Subcutaneous adipose tissue (tissue), 4 donors: ENCODE measurements around the gene OTOL1. TPM values are rescaled to one million over a fixed set of nuclear protein-coding genes. Genes with fewer than 3 reads are reported as not detected.

Source experiments
- total RNA-seq, 4 donors: library from RNA; depleted of rRNA; stranded (reverse); fragments of >200 nt; gene quantifications; one replicate each; pipeline ENCODE4 v1.1.0, GENCODE V29; 2016
- TF ChIP-seq, protein P1 (sequence below): fragments of 450-650 bp; IDR thresholded peaks from one replicate; pipeline ENCODE4 v1.5.1; 2016; ENCODE audit warnings: low read depth, mild to moderate bottlenecking, control low read depth, antibody characterized with exemption, moderate library complexity

The OTOL1 gene
- total RNA-seq, 4 donors from 2014 or later: not detected

DNA sequence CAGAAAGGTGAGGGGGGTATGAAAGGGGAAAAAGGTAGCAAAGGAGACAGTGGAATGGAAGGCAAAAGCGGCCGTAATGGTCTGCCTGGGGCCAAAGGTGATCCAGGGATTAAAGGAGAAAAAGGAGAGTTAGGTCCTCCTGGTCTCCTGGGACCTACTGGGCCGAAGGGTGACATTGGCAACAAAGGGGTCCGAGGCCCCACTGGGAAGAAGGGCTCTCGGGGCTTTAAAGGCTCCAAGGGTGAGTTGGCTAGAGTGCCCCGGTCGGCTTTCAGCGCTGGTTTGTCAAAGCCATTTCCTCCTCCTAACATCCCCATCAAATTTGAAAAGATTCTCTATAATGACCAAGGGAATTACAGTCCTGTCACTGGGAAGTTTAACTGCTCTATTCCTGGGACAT is 6.7 kb downstream of the OTOL1 start:
- TF ChIP-seq, protein P1, sequence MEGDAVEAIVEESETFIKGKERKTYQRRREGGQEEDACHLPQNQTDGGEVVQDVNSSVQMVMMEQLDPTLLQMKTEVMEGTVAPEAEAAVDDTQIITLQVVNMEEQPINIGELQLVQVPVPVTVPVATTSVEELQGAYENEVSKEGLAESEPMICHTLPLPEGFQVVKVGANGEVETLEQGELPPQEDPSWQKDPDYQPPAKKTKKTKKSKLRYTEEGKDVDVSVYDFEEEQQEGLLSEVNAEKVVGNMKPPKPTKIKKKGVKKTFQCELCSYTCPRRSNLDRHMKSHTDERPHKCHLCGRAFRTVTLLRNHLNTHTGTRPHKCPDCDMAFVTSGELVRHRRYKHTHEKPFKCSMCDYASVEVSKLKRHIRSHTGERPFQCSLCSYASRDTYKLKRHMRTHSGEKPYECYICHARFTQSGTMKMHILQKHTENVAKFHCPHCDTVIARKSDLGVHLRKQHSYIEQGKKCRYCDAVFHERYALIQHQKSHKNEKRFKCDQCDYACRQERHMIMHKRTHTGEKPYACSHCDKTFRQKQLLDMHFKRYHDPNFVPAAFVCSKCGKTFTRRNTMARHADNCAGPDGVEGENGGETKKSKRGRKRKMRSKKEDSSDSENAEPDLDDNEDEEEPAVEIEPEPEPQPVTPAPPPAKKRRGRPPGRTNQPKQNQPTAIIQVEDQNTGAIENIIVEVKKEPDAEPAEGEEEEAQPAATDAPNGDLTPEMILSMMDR: no peak

DNA sequence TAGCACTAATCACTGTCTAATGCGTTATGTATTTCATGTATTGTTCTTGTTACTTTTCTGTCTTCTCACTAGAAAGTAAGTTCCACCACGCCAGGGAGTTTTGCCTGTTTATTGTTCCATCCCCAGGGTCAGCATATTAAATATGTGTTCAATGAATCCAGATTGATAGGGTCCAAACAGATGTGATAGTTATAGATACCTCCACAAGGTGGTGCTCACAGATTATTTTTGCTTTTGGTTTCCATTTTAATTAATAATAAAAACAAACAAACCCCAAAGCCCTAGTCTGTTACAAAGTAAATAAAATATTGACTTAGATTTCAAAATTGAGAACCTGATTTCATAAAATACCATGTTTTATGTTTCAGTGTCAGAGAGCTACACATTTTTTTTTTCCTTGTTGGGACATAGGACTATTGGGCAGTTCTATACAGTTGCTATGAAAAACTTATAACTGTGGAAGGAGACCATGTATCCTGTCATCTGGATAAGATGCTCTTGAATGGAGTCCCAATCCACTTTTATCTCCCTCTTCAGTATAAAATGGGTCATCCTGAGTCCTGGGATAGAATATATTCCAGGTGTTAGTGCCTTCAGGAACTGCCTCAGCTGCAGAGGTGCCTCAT is 12.4 kb downstream of the OTOL1 start:
- TF ChIP-seq, protein P1: no peak

DNA sequence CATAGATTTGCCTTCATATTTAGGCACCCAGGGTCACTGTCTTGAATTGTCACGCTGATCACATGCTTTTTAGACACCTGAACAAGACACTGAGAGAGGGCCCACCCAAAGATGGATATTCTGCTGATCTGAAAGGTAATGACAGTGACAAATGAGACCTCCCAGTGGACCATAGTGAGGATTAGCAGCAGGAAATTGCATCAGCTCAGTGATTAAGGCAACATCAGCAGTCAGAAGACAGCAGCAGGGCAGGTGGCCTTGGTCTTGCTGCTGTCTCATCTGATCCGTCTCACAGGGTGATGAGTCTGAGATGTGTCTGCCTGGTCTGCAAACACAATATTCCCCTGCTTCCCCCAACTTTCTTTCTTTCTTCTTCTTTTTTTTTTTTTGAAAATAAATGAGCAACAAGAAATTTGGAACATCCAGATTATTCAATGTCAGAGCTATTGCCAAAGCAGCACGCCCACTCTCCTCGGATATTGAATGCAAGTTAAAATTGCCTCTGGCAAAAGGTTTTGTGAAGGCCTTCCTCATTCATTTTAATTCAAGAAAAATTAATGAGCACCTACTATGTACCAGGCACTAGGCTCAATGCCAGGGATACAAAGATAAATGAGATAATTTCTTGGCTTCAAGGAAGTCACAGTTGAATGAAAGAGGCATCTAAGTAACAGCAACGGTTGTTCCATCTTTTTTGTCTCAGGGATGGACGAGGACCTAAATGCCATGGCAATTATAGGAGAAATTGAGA is 14.1 kb downstream of the OTOL1 start:
- TF ChIP-seq, protein P1: no peak

DNA sequence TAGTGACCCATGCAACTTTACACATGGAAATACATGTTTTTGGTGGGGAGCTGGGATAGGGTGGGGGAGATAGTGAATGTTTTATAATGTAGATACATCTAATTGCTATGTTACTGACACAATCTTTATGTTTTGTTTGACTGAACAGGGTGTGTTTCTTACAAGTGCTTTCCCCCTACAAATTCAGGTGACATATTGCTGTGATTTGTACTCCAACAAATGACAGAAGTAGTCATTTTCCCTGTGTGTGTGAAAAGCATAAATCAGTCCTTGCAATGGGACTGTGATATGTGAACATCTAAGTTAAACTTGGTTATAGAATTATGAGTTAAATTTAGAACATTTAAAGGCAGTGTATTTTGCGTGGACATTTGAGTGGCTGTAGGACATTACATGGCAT is 27.3 kb downstream of the OTOL1 start:
- TF ChIP-seq, protein P1: no peak

DNA sequence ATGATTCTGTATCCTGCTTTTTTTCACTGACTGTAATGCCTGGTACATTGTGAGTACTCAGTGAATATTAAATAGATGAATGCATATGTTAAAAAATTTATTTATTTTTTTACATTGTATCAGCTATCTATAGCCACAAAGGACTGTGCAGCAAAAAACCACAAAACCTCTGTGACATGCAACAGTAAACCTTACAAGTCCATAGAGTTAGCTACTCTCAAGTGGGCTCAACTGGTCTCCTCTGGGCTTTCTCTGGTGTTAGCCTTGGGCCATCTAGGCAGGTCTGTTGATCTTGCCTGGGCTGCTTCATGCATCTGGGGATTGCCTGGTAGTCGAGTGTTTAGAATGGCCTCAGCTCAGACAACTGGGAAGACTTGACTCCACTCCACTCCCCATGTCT is 35.3 kb downstream of the OTOL1 start:
- TF ChIP-seq, protein P1: no peak

DNA sequence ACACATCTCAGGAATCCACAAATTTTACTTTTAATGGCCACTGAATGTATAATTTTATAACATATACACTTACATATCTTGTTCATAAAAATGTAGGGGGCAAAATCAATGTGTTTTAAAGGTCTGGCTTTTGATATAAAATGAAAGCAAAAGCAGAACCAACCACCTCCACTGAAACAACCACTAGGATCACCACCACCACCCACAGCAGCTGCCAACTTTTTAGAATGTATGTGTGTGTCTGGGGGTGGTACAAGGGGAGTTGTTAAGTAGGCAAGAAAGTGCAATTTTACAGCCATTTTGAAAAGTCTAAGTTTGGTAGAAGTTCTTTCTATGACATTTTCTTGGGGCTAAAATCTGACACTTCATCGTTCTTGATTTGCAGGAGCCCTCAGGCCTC is 44.0 kb downstream of the OTOL1 start:
- TF ChIP-seq, protein P1: no peak

DNA sequence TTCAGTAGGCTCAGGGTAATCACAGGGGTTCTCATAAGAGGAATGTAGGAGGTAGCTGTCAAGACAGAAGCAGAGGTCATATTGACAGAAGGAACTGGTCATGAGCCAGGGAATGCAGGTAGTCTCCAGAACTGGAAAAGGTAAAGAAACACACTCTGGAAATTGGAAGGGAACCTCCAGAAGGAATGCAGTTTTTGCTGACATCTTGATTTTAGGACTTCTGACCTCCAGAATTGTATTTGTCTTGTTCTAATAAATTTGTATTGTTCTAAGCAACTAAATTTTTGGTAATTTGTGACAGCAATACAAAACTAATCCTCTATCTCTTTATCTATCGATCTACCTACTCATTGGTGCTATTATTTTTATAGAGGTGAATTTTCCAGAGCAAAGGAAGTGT is 49.2 kb downstream of the OTOL1 start:
- TF ChIP-seq, protein P1: no peak
